Brain pericyte (primary cell): ENCODE measurements around the gene CNST.
"Not testable (repeated sequence)": the region's sequence is repeated elsewhere in the genome, so short reads cannot be mapped to it uniquely, and the experiment has no call there.

Experiments used
- DNase-seq: peaks from one replicate; pipeline ENCODE4 v3.0.0-alpha.2; 2012; ENCODE audit warnings: low read depth, low spot score

Gene CNST

GRCh38 chr1:246669659-246670058 is 103.4 kb downstream of the CNST start:
- no peak for DNase-seq

- DNase-seq: no peak
Measured at GRCh38 chr1:246674049-246674448, 107.8 kb downstream of the CNST start.

GRCh38 chr1:246677842-246678241 is 111.6 kb downstream of the CNST start:
- no peak for DNase-seq

GRCh38 chr1:246678816-246679793 is 112.8 kb downstream of the CNST start:
- DNase-seq: no peak

GRCh38 chr1:246679794-246680177 is 113.5 kb downstream of the CNST start:
- DNase-seq: no peak

- DNase-seq: no peak
Measured at GRCh38 chr1:246680190-246680589, 113.9 kb downstream of the CNST start.

- DNase-seq: no peak
Measured at GRCh38 chr1:246680696-246681130, 114.5 kb downstream of the CNST start.

- DNase-seq: no peak
Measured at GRCh38 chr1:246681900-246682895, 115.9 kb downstream of the CNST start.

- DNase-seq: no peak
Measured at GRCh38 chr1:246683521-246683920, 117.3 kb downstream of the CNST start.

GRCh38 chr1:246687002-246687401 is 120.7 kb downstream of the CNST start:
- DNase-seq: no peak

- DNase-seq: no peak
Measured at GRCh38 chr1:246689409-246690008, 123.3 kb downstream of the CNST start.

- no peak for DNase-seq
Measured at GRCh38 chr1:246690100-246690499, 123.8 kb downstream of the CNST start.

GRCh38 chr1:246691622-246692495 is 125.6 kb downstream of the CNST start:
- DNase-seq: no peak

- not testable (repeated sequence) for DNase-seq
Measured at GRCh38 chr1:246694213-246694895, 128.1 kb downstream of the CNST start.

GRCh38 chr1:246695136-246695535 is 128.9 kb downstream of the CNST start:
- DNase-seq: no peak

- DNase-seq: no peak
Measured at GRCh38 chr1:246695666-246696065, 129.4 kb downstream of the CNST start.

GRCh38 chr1:246698466-246699094 is 132.3 kb downstream of the CNST start:
- DNase-seq: no peak

- DNase-seq: peak; percentile 61
Measured at GRCh38 chr1:246699095-246699735, 133.0 kb downstream of the CNST start.

- DNase-seq: no peak
Measured at GRCh38 chr1:246703581-246703980, 137.3 kb downstream of the CNST start.
